Peyer's patch (tissue), 4 donors: ENCODE data around the gene ORC4.

ENCODE experiments used
- POLR2A ChIP-seq, 2 donors: fragments of 450-650 bp; IDR thresholded peaks; one replicate each; pipeline ENCODE4 v1.5.1; 2017; ENCODE audit warnings: antibody characterized with exemption in 2 of 2, mild to moderate bottlenecking in 2 of 2, moderate library complexity in 2 of 2
- TF ChIP-seq, protein P1 (sequence below), 6 experiments: fragments of 450-650 bp in 4 of 6; fragments of 200-600 bp in 2 of 6; sonication (generic) in 1 of 6; IDR thresholded peaks; one replicate each; pipeline ENCODE4 v1.5.1; 2017 to 2019; ENCODE audit warnings: antibody characterized with exemption in 6 of 6, mild to moderate bottlenecking in 3 of 6, moderate library complexity in 1 of 6

DNA sequence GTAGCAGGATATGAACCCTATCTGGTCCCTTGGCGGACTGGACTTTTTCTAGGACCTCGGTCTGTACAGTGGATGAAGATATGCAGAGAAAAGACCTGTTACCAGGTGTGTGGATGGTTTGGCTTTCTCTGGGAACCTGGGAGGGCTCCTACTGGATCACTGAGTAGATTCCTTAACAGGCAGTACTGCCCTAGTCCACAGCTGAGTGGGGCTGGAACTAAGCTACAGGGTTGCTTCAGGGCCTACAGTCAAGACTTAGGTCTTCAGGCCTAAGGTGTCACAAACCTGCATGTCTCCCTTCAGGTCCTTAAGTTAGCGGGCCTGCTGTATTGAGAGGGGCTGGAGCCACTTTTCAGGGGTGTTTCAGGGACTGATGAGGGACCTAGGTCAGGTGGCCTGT, 42.9 kb downstream of the ORC4 start:
- no peak for TF ChIP-seq POLR2A (IDR thresholded peaks at IDR 0.05)
- TF ChIP-seq, protein P1, sequence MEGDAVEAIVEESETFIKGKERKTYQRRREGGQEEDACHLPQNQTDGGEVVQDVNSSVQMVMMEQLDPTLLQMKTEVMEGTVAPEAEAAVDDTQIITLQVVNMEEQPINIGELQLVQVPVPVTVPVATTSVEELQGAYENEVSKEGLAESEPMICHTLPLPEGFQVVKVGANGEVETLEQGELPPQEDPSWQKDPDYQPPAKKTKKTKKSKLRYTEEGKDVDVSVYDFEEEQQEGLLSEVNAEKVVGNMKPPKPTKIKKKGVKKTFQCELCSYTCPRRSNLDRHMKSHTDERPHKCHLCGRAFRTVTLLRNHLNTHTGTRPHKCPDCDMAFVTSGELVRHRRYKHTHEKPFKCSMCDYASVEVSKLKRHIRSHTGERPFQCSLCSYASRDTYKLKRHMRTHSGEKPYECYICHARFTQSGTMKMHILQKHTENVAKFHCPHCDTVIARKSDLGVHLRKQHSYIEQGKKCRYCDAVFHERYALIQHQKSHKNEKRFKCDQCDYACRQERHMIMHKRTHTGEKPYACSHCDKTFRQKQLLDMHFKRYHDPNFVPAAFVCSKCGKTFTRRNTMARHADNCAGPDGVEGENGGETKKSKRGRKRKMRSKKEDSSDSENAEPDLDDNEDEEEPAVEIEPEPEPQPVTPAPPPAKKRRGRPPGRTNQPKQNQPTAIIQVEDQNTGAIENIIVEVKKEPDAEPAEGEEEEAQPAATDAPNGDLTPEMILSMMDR (IDR thresholded peaks at IDR 0.05): no peak
